EH (cell line): ENCODE measurements around the gene TTN.
"Not testable (repeated sequence)": the region's sequence is repeated elsewhere in the genome, so short reads cannot be mapped to it uniquely, and the experiment has no call there.

Experiments
- DNase-seq: peaks from one replicate; pipeline ENCODE4 v3.0.0-alpha.2; 2015; ENCODE audit warnings: low read depth

TTN gene

GRCh38 chr2:178530131-178530530 lies 277.1 kb downstream of the TTN start:
- no peak for DNase-seq

- DNase-seq = no peak
Observed at GRCh38 chr2:178529194-178529593, 278.0 kb downstream of the TTN start.

- DNase-seq = no peak
Observed at GRCh38 chr2:178528647-178529046, 278.6 kb downstream of the TTN start.

GRCh38 chr2:178527592-178527991 lies 279.6 kb downstream of the TTN start:
- DNase-seq = no peak

- no peak for DNase-seq
Observed at GRCh38 chr2:178526256-178526655, 281.0 kb downstream of the TTN start.

- not testable (repeated sequence) for DNase-seq
Observed at GRCh38 chr2:178525460-178525859, 281.8 kb downstream of the TTN start.

GRCh38 chr2:178525010-178525409 lies 282.2 kb downstream of the TTN start:
- not testable (repeated sequence) for DNase-seq

- peak; percentile 32 for DNase-seq
Observed at GRCh38 chr2:178523596-178524134, 283.6 kb downstream of the TTN start.

- DNase-seq = peak; percentile 85
Observed at GRCh38 chr2:178522950-178523595, 284.1 kb downstream of the TTN start.

- no peak for DNase-seq
Observed at GRCh38 chr2:178521304-178522150, 285.7 kb downstream of the TTN start.

GRCh38 chr2:178517496-178517895 lies 289.7 kb downstream of the TTN start:
- DNase-seq = no peak

- peak; percentile 61 for DNase-seq
Observed at GRCh38 chr2:178514664-178515063, 292.6 kb downstream of the TTN start.

GRCh38 chr2:178513876-178514275 lies 293.3 kb downstream of the TTN start:
- peak; percentile 20 for DNase-seq

GRCh38 chr2:178512484-178512883 lies 294.7 kb downstream of the TTN start:
- DNase-seq = peak; percentile 31

GRCh38 chr2:178510384-178510783 lies 296.8 kb downstream of the TTN start:
- DNase-seq = no peak

GRCh38 chr2:178508646-178509045 lies 298.6 kb downstream of the TTN start:
- DNase-seq = no peak

- no peak for DNase-seq
Observed at GRCh38 chr2:178506949-178507348, 300.3 kb downstream of the TTN start.

- DNase-seq = no peak
Observed at GRCh38 chr2:178506524-178506923, 300.7 kb downstream of the TTN start.

- no peak for DNase-seq
Observed at GRCh38 chr2:178506101-178506500, 301.1 kb downstream of the TTN start.

GRCh38 chr2:178502751-178503150 lies 304.5 kb downstream of the TTN start:
- no peak for DNase-seq

- no peak for DNase-seq
Observed at GRCh38 chr2:178499640-178500039, 307.6 kb downstream of the TTN start.

GRCh38 chr2:178498137-178498536 lies 309.1 kb downstream of the TTN start:
- peak; percentile 16 for DNase-seq

- DNase-seq = no peak
Observed at GRCh38 chr2:178496049-178496448, 311.2 kb downstream of the TTN start.
